Measurements from ENCODE around the gene NELFA. TPM values are rescaled to one million over a fixed set of nuclear protein-coding genes. Genes with fewer than 3 reads are reported as not detected.

The NELFA gene
- total and polyA plus RNA-seq, 10 of the 15 experiments (the other 5 are each of a cell fraction or from before 2014, with no cell fraction given), result 0.39 to 38.6 (median 16.7) TPM

DNA sequence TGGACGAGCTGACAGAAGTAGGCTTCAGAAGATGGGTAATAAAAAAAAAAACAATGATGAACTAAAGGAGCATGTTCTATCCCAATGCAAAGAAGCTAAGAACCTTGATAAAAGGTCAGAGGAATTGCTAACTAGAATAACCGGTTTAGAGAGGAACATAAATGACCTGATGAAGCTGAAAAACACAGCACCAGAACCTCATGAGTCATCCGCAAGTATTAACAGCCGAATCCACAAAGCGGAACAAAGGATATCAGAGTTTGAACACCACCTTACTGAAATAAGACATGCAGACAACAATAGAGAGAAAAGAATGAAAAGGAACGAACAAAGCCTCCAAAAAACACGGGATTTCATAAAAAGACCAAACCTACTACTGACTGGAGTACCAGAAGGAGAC is 10.5 kb downstream of the NELFA start:
- Histone ChIP-seq H3K9ac (ENCODE audit: control insufficient read depth, insufficient read depth, low read length) (no peak overlapping the region), H3K79me2 (ENCODE audit: control insufficient read depth, insufficient read depth, low read length) (peaks cover 27% of the 10 kb centered on the region), H3K4me1 (ENCODE audit: control insufficient read depth, insufficient read depth, low read length) (no peaks in the 10 kb centered on the region), H3K36me3 (ENCODE audit: control insufficient read depth in 2 of 2, insufficient read depth in 2 of 2, low read length in 1 of 2) (no peaks in the 10 kb centered on the region; a peak in 1 of 4 replicates), H3K4me2 (ENCODE audit: control insufficient read depth, insufficient read depth) (no peak overlapping the region), H3K27ac (ENCODE audit: control insufficient read depth, insufficient read depth) (no peak overlapping the region), H3K9me3 (replicated peaks; ENCODE audit: control insufficient read depth, insufficient read depth, low read length) (peaks cover 7% of the 10 kb centered on the region), H2AFZ (ENCODE audit: control insufficient read depth, low read depth, low read length) (no peak overlapping the region), H3K4me3 (no peak overlapping the region), H3K27me3 (replicated peaks in 1 of 2; ENCODE audit: control insufficient read depth in 2 of 2, insufficient read depth in 2 of 2, low read length in 1 of 2) (no peaks in the 10 kb centered on the region), H4K20me1 (ENCODE audit: control insufficient read depth, insufficient read depth) (no peaks in the 10 kb centered on the region)
- no TSS peak for BruUV-seq (replicated peaks)
- ChIA-PET POLR2A (no interaction called here), SMC1A (ENCODE audit: uncharacterized antibody, unreplicated experiment) (no interaction called here), CTCF (interaction anchor here (1.8 kb wide), 1 partner anchor 369 kb away, joined by 3 read pairs; no protein-coding TSS in a partner anchor), RAD21 (ENCODE audit: unreplicated experiment) (no interaction called here)
- WGBS (ENCODE audit: insufficient coverage, insufficient replicate concordance, low lambda C conversion rate, missing lambda C conversion rate), result 96% methylated on average over 7 of the region's 7 CpGs
- FAIRE-seq, result peak; percentile 52
- DNase-seq (ENCODE audit: low read depth, low spot score), result no peak
- no peak for TF ChIP-seq FOS (IDR thresholded peaks at IDR 0.05; ENCODE audit: borderline replicate concordance, extremely low read depth, insufficient read length)
- TF ChIP-seq SMARCA5 (IDR thresholded peaks at IDR 0.05), result no peak
- no peak for TF ChIP-seq SPI1 (IDR thresholded peaks at IDR 0.05; ENCODE audit: borderline replicate concordance, insufficient read depth, low read depth, low read length)
- no peak for TF ChIP-seq ZNF207 (IDR thresholded peaks at IDR 0.05; ENCODE audit: borderline replicate concordance)
- no peak for TF ChIP-seq ZBED1 (IDR thresholded peaks at IDR 0.05; ENCODE audit: borderline replicate concordance)
- intact Hi-C loops (cut with micrococcal nuclease; ENCODE audit: unreplicated experiment), result no loop called here
- no peak for ATAC-seq
- in situ Hi-C loops (cut with MboI), result no loop called here

- intact Hi-C loops (cut with micrococcal nuclease; ENCODE audit: unreplicated experiment), result no loop called here
- 90% methylated on average over 4 of the region's 4 CpGs for WGBS (ENCODE audit: insufficient coverage, insufficient replicate concordance, low lambda C conversion rate, missing lambda C conversion rate)
- no peaks in the 10 kb centered on the region for H4K20me1 ChIP-seq (ENCODE audit: control insufficient read depth, insufficient read depth)
- no peak for TF ChIP-seq HDAC6 (IDR thresholded peaks at IDR 0.05; ENCODE audit: unreplicated experiment)
- TF ChIP-seq, protein P1, sequence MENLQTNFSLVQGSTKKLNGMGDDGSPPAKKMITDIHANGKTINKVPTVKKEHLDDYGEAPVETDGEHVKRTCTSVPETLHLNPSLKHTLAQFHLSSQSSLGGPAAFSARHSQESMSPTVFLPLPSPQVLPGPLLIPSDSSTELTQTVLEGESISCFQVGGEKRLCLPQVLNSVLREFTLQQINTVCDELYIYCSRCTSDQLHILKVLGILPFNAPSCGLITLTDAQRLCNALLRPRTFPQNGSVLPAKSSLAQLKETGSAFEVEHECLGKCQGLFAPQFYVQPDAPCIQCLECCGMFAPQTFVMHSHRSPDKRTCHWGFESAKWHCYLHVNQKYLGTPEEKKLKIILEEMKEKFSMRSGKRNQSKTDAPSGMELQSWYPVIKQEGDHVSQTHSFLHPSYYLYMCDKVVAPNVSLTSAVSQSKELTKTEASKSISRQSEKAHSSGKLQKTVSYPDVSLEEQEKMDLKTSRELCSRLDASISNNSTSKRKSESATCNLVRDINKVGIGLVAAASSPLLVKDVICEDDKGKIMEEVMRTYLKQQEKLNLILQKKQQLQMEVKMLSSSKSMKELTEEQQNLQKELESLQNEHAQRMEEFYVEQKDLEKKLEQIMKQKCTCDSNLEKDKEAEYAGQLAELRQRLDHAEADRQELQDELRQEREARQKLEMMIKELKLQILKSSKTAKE (IDR thresholded peaks at IDR 0.05; ENCODE audit: low read depth, poor library complexity, severe bottlenecking), result no peak
- no peak for TF ChIP-seq IRF3 (IDR thresholded peaks at IDR 0.05)
- TF ChIP-seq SMAD5 (IDR thresholded peaks at IDR 0.05; ENCODE audit: low read depth), result no peak
- no peak for TF ChIP-seq E2F8 (IDR thresholded peaks at IDR 0.05; ENCODE audit: low read depth, partially characterized antibody)
- TF ChIP-seq EGR1 (IDR thresholded peaks at IDR 0.05; ENCODE audit: borderline replicate concordance in 1 of 2, low read depth in 2 of 2, low read length in 2 of 2), result no peak
- no peak for TF ChIP-seq CBFB (IDR thresholded peaks at IDR 0.05; ENCODE audit: low read depth)
- TF ChIP-seq FOS (IDR thresholded peaks at IDR 0.05; ENCODE audit: borderline replicate concordance, extremely low read depth, insufficient read length), result no peak
- no peak for TF ChIP-seq POLR2A (IDR thresholded peaks at IDR 0.05; ENCODE audit: low read depth, low read length)
Observed at GRCh38 chr4:1997712-1998111, 11.1 kb downstream of the NELFA start.

More at GRCh38 chr4:1997712-1998111, 11.1 kb downstream of the NELFA start:
- H3K4me1 ChIP-seq (ENCODE audit: control insufficient read depth, insufficient read depth, low read length), result no peaks in the 10 kb centered on the region
- no peak overlapping the region for H3K27ac ChIP-seq (ENCODE audit: control insufficient read depth, insufficient read depth)
- BruUV-seq (replicated peaks), result no TSS peak
- SMC1A ChIA-PET (ENCODE audit: uncharacterized antibody, unreplicated experiment), result no interaction called here
- H3K4me3 ChIP-seq, result no peak overlapping the region
- CTCF ChIA-PET, result interaction anchor here (1.8 kb wide), 1 partner anchor 368 kb away, joined by 3 read pairs; no protein-coding TSS in a partner anchor
- no peak overlapping the region for H3K4me2 ChIP-seq (ENCODE audit: control insufficient read depth, insufficient read depth)
- H3K9me3 ChIP-seq (replicated peaks; ENCODE audit: control insufficient read depth, insufficient read depth, low read length), result peaks cover 7% of the 10 kb centered on the region
- peaks cover 27% of the 10 kb centered on the region for H3K79me2 ChIP-seq (ENCODE audit: control insufficient read depth, insufficient read depth, low read length)
- POLR2A ChIA-PET, result no interaction called here
- H3K36me3 ChIP-seq (ENCODE audit: control insufficient read depth in 2 of 2, insufficient read depth in 2 of 2, low read length in 1 of 2), result peaks cover 0 to 2% of the 10 kb centered on the region in 2 experiments; a peak in 3 of 4 replicates
- FAIRE-seq, result no peak
- DNase-seq (ENCODE audit: low read depth, low spot score), result no peak
- H3K27me3 ChIP-seq (replicated peaks in 1 of 2; ENCODE audit: control insufficient read depth in 2 of 2, insufficient read depth in 2 of 2, low read length in 1 of 2), result no peaks in the 10 kb centered on the region
- H2AFZ ChIP-seq (ENCODE audit: control insufficient read depth, low read depth, low read length), result no peak overlapping the region
- in situ Hi-C loops (cut with MboI), result no loop called here
- no peak overlapping the region for H3K9ac ChIP-seq (ENCODE audit: control insufficient read depth, insufficient read depth, low read length)
- RAD21 ChIA-PET (ENCODE audit: unreplicated experiment), result no interaction called here
- ATAC-seq, result no peak

Measured in GM12878 (cell line).